GM19372 (cell line): ENCODE data around the gene METTL6.
"Not testable (repeated sequence)": the region's sequence is repeated elsewhere in the genome, so short reads cannot be mapped to it uniquely, and the experiment has no call there.

Experiments
- ATAC-seq: cut with Tn5 transposase; IDR thresholded peaks from one replicate; pipeline ENCODE4 v1.9.1; 2021; ENCODE audit warnings: mild to moderate bottlenecking, low read depth, moderate library complexity; ENCODE audit not compliant: unreplicated experiment

The METTL6 gene

GRCh38 chr3:15451216-15452113 is 24.1 kb upstream of the METTL6 start:
- no peak for ATAC-seq

GRCh38 chr3:15450438-15451215 is 23.3 kb upstream of the METTL6 start:
- ATAC-seq, result no peak

DNA sequence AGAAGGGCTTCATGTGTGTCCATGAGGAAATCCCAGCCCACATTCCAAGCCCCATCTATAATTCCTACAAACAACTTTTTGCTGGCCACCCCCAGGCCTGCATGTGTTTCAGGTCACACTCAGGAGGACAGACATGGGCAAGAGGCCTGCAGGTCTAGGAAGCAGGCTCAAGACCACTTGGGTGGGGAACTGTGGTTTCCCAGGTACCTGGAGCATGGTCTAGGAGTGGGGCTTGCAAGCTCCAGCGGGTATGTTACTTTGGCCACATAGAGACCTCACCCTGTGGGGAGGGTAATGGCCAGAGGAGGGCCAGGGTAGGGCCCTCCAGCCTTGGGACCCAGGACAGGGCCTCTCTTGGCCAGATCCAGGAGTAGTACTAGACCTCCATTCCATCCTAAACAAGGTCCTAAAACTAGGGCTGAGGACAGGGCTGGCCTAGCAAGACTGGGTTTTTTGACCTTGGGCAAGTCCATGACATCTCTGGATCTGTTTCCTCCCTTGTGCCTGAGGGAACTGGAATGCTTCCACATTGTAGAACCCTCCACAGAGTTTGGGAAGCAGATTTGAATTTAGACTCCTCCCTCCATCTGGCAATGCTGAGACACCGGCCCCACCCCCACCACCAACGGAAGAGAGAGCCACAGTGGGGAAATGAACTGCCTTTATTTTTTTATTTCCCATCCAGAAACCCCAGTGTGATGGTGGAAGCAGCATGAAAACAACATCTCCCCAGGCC is 22.3 kb upstream of the METTL6 start:
- ATAC-seq, result no peak

GRCh38 chr3:15443826-15444524 is 16.6 kb upstream of the METTL6 start:
- no peak for ATAC-seq

GRCh38 chr3:15440891-15441290 is 13.5 kb upstream of the METTL6 start:
- no peak for ATAC-seq

DNA sequence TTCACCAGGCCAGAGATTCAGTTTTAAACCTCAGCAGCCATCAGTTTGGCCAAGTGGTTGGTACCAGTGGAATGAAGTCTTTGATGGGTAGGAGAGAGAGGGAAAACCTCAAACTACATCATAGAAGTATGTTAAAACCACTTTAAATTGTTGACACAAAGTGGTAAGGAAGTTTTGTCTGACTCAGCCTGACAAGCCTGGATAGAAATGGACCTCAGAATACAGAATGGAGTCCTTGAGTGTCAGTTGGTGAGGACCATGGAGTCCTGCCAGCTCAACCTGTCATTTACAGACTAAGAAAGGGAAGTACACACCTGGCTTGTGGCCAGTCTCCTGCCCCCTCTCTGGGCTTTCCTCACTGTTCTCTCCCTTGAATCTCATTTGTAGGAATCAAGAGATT is 12.1 kb upstream of the METTL6 start:
- ATAC-seq, result no peak

DNA sequence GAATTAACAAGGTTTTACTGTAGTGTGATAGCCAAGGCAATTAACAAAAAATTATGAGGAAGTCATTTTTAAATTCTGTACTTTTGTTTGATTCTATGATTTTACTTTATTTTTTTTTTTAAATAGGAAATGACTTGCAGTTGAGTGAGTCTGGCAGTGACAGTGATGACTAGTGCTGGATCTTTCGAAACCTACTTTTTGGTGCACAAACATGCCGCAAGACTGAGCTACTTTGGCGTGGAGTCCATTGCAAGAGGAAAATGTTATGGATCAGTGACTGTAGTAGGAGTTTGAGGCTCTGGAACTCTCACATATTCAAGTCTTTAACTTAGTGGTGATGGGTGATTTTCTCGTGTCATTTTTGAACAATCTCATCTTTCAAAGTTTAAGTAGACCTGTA is 11.6 kb upstream of the METTL6 start:
- ATAC-seq, result no peak

DNA sequence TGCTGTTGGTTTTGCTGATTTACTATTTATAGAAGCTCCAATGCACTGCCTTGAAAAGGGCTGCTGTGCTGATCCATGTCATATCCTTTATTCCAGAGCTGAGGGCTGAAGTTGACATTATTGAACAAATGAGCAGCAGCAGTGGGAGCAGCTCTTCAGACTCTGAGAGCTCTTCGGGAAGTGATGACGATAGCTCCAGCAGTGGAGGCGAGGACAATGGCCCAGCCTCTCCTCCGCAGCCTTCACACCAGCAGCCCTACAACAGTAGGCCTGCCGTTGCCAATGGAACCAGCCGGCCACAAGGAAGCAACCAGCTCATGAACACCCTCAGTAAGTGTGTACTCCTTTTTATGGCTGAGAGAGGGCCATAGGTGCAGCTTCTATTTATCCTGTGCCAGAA is 8.9 kb upstream of the METTL6 start:
- ATAC-seq, result no peak

DNA sequence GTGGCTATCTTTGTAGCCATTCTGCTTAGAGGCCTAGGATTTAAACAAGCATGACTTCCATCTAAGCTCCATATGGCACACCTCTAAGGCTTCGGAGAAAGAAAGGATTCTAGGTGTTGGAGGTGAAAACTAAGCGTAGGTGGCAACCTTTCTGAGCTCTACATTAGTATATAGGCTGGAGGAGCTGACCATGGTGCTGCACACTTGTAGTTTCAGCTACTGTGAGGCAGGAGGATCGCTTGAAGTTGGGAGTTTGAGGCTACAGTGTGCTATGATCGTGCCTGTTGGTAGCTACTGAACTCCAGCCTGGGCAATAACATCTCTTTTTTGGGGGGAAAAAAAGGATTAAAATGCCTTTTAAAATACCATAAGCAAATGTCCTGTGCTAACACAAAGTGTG is 7.4 kb upstream of the METTL6 start:
- no peak for ATAC-seq

DNA sequence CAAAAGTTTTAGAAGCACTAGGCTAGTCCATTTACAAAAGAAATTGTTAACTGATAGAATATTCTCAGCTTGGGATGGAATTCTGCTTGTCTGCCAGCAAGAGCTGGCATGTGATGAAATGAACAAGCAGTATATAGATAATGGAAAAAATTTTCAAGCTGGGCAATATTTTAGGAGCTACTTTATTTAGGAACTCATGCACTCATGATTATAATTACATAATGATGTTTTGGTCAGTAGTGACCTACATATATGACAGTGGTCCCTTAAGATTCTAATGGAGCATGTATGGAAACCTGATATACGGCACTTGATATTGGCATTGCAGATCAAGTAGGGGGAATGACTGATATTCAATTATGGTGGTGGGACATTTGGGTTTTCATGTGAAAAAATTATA is 6.2 kb upstream of the METTL6 start:
- no peak for ATAC-seq

- no peak for ATAC-seq
These were observed 4.0 kb upstream of the METTL6 start for GRCh38 chr3:15431256-15431837.

DNA sequence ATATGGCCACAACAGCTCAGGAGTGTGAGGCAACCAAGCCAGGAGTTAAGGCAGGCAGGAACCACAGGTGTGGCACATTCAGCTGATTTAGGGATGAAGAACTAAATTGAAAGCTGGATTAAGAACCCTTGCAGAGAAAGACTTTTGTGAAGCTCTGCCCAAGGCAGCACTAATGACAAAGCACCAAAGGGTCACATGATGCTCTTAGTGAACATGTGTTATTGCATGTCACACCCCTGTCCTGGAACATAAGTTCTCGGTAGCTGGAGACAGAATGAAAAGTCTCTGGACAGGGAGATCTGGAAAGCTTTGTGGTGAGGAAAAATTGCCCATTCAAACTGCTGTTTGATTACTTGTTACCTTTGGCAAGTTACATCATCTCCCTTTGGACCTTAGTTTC is 3.3 kb upstream of the METTL6 start:
- ATAC-seq, result no peak

- no peak for ATAC-seq
These were observed 1.7 kb upstream of the METTL6 start for GRCh38 chr3:15429080-15429479.

DNA sequence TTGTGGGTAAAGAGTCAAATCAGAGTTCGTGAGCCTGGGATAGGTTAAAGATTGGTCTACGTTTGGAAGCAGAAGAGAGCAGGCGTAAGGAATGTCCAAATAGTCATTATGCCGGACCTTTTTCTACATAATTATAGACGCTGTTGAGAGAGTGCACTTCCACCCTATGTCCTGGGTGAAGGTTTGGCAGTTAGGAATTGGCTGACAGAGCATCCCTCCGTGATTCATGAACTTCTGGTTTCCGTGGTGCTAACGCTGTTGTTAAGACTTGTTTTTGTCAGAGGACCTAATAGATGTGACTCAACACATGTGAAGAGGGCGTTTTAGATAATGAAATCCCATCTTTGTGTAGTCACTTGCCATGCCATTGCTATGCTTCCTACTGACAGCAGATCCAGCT is 1.2 kb upstream of the METTL6 start:
- ATAC-seq, result no peak

DNA sequence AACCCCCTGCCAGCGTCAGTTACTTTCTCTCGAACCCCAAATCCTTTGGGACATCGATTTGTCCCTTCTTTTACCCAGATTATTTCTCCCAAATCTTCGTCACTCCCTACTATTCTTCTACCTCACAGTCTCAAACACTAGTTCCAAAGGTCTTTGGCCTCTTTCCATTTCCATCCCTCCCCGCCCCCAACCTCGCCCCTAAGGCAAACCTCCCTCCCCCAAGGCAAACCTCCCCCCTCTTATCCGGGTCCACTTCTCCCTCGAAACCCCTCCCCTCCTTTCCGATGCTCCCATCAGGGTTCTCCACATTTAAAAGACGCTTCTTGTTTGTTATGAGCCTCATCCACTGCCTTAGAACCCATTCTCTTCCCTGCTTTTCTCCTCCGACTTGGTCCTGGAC is 637 bp upstream of the METTL6 start:
- ATAC-seq, result no peak

DNA sequence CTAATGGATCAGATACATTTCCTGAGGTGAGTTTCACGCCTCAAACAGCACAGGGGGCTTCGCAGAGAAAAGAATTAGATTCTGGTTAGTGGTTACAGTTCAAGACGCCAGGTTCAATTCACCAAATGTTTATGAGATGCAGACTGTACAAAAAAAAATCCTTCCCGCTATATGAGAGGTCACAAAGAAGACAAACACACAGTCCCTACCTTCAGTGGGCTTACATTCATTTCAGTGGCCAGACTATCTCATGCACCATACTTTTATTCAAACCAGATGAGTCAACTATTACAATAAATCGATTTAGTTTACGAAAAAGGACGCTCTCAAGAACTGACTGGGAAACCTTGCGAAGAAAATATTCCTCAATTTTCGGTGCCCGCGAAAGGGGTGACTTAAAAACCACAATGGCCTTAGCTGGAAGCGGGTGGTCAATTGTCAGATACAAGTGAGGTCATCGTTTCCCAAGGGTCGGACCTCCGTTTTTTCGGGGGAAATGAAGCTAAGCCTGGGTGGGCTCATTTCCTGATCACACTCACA is 695 bp downstream of the METTL6 start:
- ATAC-seq, result no peak

- ATAC-seq, result no peak
These were observed 6.5 kb downstream of the METTL6 start for GRCh38 chr3:15420871-15421270.

DNA sequence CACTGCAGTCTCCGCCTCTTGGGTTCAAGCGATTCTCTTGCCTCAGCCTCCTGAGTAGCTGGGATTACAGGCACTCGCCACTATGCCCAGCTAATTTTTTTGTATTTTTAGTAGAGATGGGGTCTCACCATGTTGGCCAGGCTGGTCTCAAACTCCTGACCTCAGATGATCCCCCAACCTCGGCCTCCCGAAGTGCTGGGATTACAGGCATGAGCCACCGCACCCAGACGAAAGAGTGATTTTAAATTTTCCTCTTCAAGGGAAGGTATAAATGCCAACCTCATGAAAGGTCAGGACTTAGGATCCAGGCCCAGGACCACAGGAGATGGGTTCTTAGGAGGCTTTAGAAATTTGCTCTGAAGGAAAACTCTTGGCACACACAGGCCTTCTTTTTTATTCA is 16.4 kb downstream of the METTL6 start:
- ATAC-seq, result not testable (repeated sequence)

GRCh38 chr3:15409774-15410173 is 17.6 kb downstream of the METTL6 start:
- no peak for ATAC-seq

DNA sequence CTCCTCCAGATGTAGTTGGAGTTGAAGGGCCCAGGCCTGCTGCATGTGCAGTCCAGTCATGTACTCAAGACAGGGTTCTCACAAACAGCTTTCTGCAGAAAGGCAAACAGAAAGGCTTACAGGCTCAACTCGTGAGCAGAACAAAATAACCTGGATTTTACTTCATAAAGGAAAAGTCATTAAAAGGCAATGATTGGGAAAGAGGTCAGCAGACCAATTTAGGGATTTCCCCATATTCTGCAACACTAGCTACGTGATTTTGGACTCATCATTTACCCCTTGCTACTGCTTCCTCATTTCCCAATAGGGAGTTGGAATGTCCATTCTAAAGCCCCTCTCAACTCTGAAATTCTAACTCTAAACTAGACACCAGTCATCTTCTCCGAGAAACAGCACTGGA is 18.1 kb downstream of the METTL6 start:
- no peak for ATAC-seq
